ENCODE measurements around the gene ANOS1. TPM values are rescaled to one million over a fixed set of nuclear protein-coding genes. Genes with fewer than 3 reads are reported as not detected.

The ANOS1 gene
- total RNA-seq, 1 experiment from 2014 or later = 0.91 TPM

GRCh38 chrX:8579602-8580001 lies 152.3 kb downstream of the ANOS1 start:
- no TSS peak for BruUV-seq (replicated peaks)
- H3K4me1 Mint-ChIP-seq (ENCODE audit: low read depth, unreplicated experiment) = no peaks in the 10 kb centered on the region
- H3K27me3 Mint-ChIP-seq (ENCODE audit: insufficient read depth, unreplicated experiment) = peaks cover 7% of the 10 kb centered on the region
- Histone ChIP-seq H3K27me3 (replicated peaks; ENCODE audit: control insufficient read depth, insufficient read depth, low read length) (no peaks in the 10 kb centered on the region), H3K9me3 (no peaks in the 10 kb centered on the region), H3K4me3 (ENCODE audit: low read depth, low read length) (no peak overlapping the region), H3K4me1 (no peaks in the 10 kb centered on the region), H3K36me3 (ENCODE audit: control insufficient read depth, insufficient read depth, low read length) (no peaks in the 10 kb centered on the region)
- no peaks in the 10 kb centered on the region for H3K36me3 Mint-ChIP-seq (ENCODE audit: insufficient read depth, unreplicated experiment)
- no peaks in the 10 kb centered on the region for H3K9me3 Mint-ChIP-seq (ENCODE audit: unreplicated experiment)
- intact Hi-C loops (cut with micrococcal nuclease; ENCODE audit: unreplicated experiment) = no loop called here
- H3K27ac Mint-ChIP-seq (ENCODE audit: unreplicated experiment) = no peak overlapping the region
- TF ChIP-seq, protein P1, sequence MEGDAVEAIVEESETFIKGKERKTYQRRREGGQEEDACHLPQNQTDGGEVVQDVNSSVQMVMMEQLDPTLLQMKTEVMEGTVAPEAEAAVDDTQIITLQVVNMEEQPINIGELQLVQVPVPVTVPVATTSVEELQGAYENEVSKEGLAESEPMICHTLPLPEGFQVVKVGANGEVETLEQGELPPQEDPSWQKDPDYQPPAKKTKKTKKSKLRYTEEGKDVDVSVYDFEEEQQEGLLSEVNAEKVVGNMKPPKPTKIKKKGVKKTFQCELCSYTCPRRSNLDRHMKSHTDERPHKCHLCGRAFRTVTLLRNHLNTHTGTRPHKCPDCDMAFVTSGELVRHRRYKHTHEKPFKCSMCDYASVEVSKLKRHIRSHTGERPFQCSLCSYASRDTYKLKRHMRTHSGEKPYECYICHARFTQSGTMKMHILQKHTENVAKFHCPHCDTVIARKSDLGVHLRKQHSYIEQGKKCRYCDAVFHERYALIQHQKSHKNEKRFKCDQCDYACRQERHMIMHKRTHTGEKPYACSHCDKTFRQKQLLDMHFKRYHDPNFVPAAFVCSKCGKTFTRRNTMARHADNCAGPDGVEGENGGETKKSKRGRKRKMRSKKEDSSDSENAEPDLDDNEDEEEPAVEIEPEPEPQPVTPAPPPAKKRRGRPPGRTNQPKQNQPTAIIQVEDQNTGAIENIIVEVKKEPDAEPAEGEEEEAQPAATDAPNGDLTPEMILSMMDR (IDR thresholded peaks at IDR 0.05; ENCODE audit: insufficient read depth in 1 of 2, low read depth in 1 of 2, low read length in 1 of 2, severe bottlenecking in 1 of 2, unreplicated experiment in 1 of 2) = no peak
- H3K4me3 Mint-ChIP-seq (ENCODE audit: unreplicated experiment) = no peak overlapping the region
- no peak for DNase-seq
- POLR2A ChIA-PET = no interaction called here
- CTCF ChIA-PET = no interaction called here

- CTCF ChIA-PET = no interaction called here
- POLR2A ChIA-PET = no interaction called here
Observed at GRCh38 chrX:8576821-8577220, 155.1 kb downstream of the ANOS1 start.

GRCh38 chrX:8565729-8566128 lies 166.2 kb downstream of the ANOS1 start:
- Histone ChIP-seq H3K4me1 (no peaks in the 10 kb centered on the region), H3K27me3 (replicated peaks; ENCODE audit: control insufficient read depth, insufficient read depth, low read length) (no peaks in the 10 kb centered on the region), H3K36me3 (ENCODE audit: control insufficient read depth, insufficient read depth, low read length) (no peaks in the 10 kb centered on the region), H3K9me3 (no peaks in the 10 kb centered on the region), H3K4me3 (ENCODE audit: low read depth, low read length) (no peak overlapping the region)
- TF ChIP-seq, protein P1 (IDR thresholded peaks at IDR 0.05; ENCODE audit: insufficient read depth in 1 of 2, low read depth in 1 of 2, low read length in 1 of 2, severe bottlenecking in 1 of 2, unreplicated experiment in 1 of 2) = no peak
- ChIA-PET POLR2A (no interaction called here), CTCF (no interaction called here)
- H3K27me3 Mint-ChIP-seq (ENCODE audit: insufficient read depth, unreplicated experiment) = peaks cover 6% of the 10 kb centered on the region
- H3K9me3 Mint-ChIP-seq (ENCODE audit: unreplicated experiment) = no peaks in the 10 kb centered on the region
- no peak for DNase-seq
- H3K27ac Mint-ChIP-seq (ENCODE audit: unreplicated experiment) = no peak overlapping the region
- H3K4me1 Mint-ChIP-seq (ENCODE audit: low read depth, unreplicated experiment) = no peaks in the 10 kb centered on the region
- no peak overlapping the region for H3K4me3 Mint-ChIP-seq (ENCODE audit: unreplicated experiment)
- intact Hi-C loops (cut with micrococcal nuclease; ENCODE audit: unreplicated experiment) = no loop called here
- BruUV-seq (replicated peaks) = no TSS peak
- no peaks in the 10 kb centered on the region for H3K36me3 Mint-ChIP-seq (ENCODE audit: insufficient read depth, unreplicated experiment)

More at GRCh38 chrX:8576821-8577220, 155.1 kb downstream of the ANOS1 start:
- DNase-seq = no peak
- H3K4me3 ChIP-seq (ENCODE audit: low read depth, low read length) = no peak overlapping the region
- H3K4me1 ChIP-seq = no peaks in the 10 kb centered on the region
- H3K27me3 Mint-ChIP-seq (ENCODE audit: insufficient read depth, unreplicated experiment) = peaks cover 2% of the 10 kb centered on the region
- H3K27me3 ChIP-seq (replicated peaks; ENCODE audit: control insufficient read depth, insufficient read depth, low read length) = no peaks in the 10 kb centered on the region
- no peaks in the 10 kb centered on the region for H3K4me1 Mint-ChIP-seq (ENCODE audit: low read depth, unreplicated experiment)
- H3K9me3 ChIP-seq = no peaks in the 10 kb centered on the region
- intact Hi-C loops (cut with micrococcal nuclease; ENCODE audit: unreplicated experiment) = no loop called here
- H3K9me3 Mint-ChIP-seq (ENCODE audit: unreplicated experiment) = no peaks in the 10 kb centered on the region
- TF ChIP-seq, protein P1 (IDR thresholded peaks at IDR 0.05; ENCODE audit: insufficient read depth in 1 of 2, low read depth in 1 of 2, low read length in 1 of 2, severe bottlenecking in 1 of 2, unreplicated experiment in 1 of 2) = no peak
- no peak overlapping the region for H3K27ac Mint-ChIP-seq (ENCODE audit: unreplicated experiment)
- H3K4me3 Mint-ChIP-seq (ENCODE audit: unreplicated experiment) = no peak overlapping the region
- BruUV-seq (replicated peaks) = no TSS peak
- H3K36me3 ChIP-seq (ENCODE audit: control insufficient read depth, insufficient read depth, low read length) = no peaks in the 10 kb centered on the region
- no peaks in the 10 kb centered on the region for H3K36me3 Mint-ChIP-seq (ENCODE audit: insufficient read depth, unreplicated experiment)
